Measurements from ENCODE around the gene SEC23A. TPM values are rescaled to one million over a fixed set of nuclear protein-coding genes. Genes with fewer than 3 reads are reported as not detected.
A peak's percentile ranks its signal among the peaks of the same experiment; 100 is the strongest.
"Not testable (repeated sequence)": the region's sequence is repeated elsewhere in the genome, so short reads cannot be mapped to it uniquely, and the experiment has no call there.

SEC23A gene
- total RNA-seq, 1 donor from 2014 or later = 311 TPM

GRCh38 chr14:39094515-39094914 is 8.5 kb downstream of the SEC23A start:
- DNase-seq (ENCODE audit: low read depth, low spot score) = no peak

DNA sequence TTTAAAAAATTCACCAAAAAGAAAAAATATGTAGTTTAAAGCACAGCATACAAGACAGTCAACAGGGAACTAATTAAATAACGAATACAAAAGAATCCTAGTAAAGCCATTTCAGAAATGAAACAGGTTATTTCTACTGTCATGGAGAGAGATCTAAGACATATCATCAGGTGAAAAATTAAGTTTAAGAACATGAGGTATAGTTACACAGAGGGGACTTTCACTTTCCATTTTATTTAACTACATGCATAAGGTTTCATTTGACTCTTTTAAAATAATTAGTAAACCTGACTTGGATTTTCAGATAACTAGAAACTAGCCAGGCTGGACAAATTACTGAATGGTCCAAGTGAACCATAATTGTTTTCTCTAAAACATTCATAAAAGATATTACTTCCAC is 11.3 kb downstream of the SEC23A start:
- no peak for DNase-seq (ENCODE audit: low read depth, low spot score)

DNA sequence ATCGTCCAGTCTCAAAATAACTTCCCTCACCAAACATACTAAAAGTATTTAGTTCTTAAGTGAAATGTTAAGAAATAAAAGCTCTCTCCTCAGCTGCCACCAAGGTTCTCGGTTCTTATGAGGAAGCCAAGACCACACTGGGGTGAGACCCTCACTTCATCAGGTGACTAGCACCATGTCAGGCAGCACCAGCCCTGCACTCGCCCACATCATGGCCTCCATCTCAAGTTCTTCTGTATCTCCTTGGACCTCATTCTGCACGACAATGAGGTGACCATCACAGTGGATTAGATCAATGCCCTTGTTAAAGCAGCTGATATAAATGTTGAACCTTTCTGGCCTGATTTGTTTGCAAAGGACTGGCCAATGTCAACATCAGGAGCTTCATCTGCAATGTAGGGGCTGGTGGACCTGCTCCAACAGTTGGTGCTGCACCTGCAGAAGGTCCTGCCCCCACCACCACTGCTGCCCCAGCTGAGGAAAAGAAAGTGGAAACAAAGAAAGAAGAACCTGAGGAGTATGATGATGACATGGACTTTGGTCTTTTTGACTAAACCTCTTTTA is 12.4 kb downstream of the SEC23A start:
- DNase-seq (ENCODE audit: low read depth, low spot score) = no peak

- no peak for DNase-seq (ENCODE audit: low read depth, low spot score)
Measured at GRCh38 chr14:39087493-39087892, 15.5 kb downstream of the SEC23A start.

DNA sequence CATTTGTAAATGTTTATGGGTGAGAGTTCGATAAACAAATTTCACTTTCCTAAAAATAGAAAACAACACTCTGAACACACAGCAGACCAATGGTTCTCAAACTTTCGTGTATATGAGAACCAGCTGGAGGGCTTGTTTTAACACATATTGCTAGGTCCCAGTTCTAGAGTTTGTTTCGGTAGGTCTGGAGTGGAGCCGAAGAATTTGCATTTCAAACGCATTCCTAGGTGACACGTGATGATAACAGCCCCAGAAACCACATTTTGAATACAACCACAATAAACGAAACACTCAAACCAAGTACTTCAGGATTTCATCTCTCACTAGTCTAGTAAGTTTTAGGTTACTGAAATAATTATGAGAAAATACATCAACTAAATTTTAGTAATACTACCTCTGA is 17.1 kb downstream of the SEC23A start:
- DNase-seq (ENCODE audit: low read depth, low spot score) = no peak

- DNase-seq (ENCODE audit: low read depth, low spot score) = no peak
Measured at GRCh38 chr14:39083127-39083526, 19.9 kb downstream of the SEC23A start.

GRCh38 chr14:39080886-39081285 is 22.1 kb downstream of the SEC23A start:
- DNase-seq (ENCODE audit: low read depth, low spot score) = no peak

DNA sequence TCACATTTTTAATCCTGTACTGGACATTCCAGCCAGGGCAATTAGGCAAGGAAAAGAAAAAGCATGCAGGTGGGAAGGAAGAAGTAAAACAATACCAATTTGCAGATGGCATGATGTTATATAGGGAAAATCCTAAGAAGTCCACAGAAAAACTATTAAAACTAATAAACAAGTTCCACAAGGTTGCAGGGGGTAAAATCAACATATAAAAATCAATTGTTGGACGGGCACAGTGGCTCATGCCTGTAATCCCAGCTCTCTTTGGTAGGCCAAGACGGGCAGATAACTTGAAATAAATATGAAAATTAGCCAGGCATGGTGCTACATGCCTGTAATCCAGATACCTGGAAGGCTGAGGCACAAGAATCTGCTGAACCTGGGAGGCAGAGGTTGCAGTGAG is 31.9 kb downstream of the SEC23A start:
- no peak for DNase-seq (ENCODE audit: low read depth, low spot score)

- no peak for DNase-seq (ENCODE audit: low read depth, low spot score)
Measured at GRCh38 chr14:39069923-39070322, 33.1 kb downstream of the SEC23A start.

DNA sequence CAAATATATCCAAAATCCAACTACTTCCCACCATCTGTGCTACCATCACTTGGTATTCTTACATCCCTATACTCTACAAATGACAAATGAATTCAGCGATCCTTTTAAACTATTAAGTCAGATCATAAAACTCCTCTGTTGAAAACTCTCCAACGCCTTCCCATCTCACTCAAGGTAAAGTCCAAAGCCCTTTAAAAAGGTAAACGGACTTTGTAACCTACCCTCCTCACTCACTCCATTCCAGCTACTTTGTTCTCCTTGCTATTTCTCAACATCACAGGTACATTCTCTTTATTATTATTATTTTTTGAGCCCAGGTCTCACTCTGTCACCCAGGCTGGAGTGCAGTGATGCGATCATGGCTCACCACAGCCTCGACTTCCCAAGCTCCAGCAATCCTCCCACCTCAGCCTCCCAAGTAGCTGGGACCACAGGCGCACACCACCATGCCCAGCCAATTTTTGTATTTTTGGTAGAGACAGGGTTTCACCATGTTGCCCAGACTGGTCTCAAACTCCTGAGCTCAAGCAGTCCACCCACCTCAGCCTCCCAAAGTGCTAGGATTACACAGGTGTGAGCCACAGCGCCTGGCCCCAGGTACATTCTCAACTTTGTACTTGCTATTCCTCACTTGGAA is 33.7 kb downstream of the SEC23A start:
- not testable (repeated sequence) for DNase-seq (ENCODE audit: low read depth, low spot score)

DNA sequence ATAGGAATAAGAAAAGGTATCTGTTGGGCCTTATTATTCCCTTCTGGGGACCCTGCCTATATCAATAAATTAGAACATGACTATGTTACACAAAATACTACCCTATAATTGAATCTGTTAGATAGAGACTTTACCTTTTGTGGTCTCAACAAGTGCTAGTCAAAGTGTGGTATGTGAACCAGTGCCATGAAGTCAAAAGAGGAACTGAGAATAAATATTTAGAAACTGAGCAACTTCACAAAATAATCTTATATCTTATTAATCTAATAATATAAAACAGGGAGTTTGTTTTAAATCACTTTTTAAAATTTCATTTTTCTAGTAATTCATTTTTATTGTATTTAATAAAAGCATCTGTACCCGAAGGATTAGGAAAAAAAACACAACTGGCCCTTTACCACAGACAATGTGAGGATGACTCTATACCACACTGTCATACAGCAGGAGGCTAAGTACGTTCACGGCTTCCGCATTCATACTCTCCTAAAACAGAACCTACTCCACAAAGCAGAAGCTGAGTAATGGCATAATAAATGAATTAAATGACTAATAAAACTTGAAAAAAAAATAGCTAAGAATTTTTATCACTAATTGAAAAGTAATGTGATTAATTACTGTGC is 42.1 kb downstream of the SEC23A start:
- DNase-seq (ENCODE audit: low read depth, low spot score) = no peak

DNA sequence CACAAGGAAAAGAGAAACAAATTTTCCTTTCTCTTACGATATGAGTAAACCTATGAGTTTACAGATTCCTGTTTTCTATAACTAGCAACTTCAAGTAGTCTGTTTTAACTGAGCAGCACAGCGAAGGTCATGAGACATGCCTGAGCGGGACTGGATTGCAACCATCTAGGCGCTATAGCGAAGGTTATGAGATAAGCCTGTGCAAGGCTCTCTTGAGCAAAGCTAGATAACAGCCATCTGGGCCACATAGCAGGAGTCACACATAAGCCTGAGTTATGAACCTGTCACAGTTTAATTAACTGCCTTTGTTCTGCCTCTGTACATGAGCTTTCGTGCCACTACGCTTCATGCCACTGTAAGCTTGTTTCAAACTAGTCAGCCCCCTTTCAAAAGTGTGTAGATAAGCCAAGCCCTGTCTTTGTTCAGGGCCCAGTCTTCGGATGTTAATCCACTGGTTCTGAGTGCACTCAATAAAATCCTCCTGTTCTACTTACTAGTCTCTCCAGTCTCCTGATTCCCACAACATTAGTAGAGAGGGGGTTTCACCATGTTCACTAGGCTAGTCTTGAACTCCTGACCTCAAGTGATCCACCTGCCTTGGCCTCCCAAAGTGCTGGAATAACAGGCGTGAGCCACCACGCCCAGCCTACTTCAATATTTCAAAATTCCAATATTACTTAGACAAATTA is 47.1 kb downstream of the SEC23A start:
- DNase-seq (ENCODE audit: low read depth, low spot score) = no peak

- not testable (repeated sequence) for DNase-seq (ENCODE audit: low read depth, low spot score)
Measured at GRCh38 chr14:39052869-39053454, 50.1 kb downstream of the SEC23A start.

DNA sequence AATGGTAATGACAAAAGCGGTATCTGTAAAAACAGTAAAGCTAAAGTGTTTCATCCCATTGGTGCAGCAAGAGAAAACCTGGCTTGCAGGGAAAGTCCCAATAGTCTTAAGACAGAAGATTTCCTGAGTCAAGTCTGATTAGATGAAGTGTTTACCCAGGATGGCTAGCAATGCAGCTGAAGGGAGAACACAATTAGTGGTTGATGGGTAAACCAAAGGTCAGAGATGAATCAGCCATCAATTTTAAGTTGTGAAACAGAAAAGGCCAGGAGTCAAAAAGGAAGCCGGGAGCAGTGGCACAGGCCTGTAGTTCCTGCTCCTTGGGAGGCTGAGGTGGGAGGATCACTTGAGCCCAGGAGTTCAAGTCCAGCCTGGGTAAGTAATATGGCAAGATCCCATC is 52.6 kb downstream of the SEC23A start:
- peak; percentile 13 for DNase-seq (ENCODE audit: low read depth, low spot score)

GRCh38 chr14:39045889-39046288 is 57.1 kb downstream of the SEC23A start:
- not testable (repeated sequence) for DNase-seq (ENCODE audit: low read depth, low spot score)

DNA sequence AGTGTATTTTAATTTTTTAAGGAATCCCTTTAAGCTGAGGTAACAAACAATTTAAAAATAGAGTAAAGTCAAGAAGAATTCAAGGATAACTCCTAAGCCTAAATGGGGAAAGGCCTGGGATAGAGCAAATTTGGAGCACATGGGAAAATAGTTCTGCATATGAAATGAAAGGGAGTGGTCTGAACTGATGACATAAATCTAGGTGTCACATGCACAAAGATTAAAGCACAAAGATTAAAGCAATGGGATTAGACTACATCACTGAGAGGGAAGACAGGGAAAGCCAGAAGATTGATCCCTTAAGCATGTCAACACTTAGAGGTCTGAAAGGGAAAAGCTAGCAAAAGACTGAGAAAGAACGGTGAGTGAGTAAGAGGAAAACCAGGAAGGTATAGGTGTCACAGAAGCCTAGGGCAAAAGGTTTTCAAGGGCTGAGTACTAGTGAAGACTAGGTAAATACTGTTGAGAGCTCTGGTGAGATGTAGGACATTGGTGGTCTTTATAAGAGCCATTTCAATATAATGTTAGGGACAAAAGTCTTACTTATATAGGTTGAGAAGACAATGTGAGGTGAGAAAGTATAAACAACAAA is 59.6 kb downstream of the SEC23A start:
- no peak for DNase-seq (ENCODE audit: low read depth, low spot score)

DNA sequence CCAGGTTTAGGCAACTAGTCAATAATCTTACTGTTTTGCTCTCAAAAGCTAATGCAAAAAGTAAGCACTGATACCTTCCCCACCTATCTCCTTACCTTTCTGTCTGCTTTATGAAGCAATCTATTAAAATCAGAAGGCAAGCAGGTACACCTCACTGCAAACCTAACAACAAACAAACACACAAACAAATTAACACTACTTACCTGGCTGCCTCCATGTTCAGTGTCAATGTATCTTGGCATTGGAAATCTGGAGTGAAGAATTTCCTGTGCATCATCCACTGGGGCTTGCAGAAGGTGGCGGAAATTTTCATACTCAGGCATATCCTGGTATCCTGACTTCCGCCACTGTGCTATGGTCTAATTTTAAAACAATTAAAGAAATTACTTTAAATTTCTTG is 62.5 kb downstream of the SEC23A start:
- no peak for DNase-seq (ENCODE audit: low read depth, low spot score)

DNA sequence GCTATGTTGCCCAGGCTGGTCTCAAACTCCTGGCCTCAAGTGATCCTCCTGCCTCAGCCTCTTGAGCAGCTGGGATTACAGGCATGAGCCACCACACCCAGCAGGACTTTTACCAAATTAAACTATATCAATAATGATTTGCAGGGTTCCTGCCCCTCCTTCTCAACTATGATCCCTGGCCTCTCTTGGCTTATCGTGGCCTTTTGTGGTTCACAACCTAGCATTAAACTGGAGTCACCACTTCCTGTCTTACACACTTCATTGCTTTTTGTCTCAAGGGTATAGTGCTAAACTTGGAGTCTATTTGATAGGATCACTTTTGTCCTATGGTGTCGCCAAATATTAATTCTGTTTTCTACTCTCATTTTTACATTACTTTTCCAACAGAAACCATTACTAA is 64.5 kb downstream of the SEC23A start:
- no peak for DNase-seq (ENCODE audit: low read depth, low spot score)

DNA sequence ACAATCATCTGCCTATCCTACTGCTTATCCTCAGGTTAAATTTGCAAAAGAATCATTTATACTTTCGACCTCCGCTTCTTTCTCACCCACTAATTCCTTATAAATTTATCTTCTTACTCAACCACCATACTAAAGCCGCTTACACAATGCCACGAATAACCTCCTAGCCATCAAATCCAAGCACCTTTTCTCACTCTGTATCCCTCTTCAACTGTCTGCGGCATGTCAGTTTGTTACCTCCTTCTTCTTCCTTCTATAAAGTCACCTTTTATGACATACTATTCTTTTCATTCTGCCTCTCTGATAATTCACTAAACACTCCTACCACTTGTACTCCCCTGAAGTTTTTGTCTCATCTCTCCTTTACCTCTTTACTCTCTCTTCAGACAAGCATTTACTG is 66.3 kb downstream of the SEC23A start:
- DNase-seq (ENCODE audit: low read depth, low spot score) = no peak

DNA sequence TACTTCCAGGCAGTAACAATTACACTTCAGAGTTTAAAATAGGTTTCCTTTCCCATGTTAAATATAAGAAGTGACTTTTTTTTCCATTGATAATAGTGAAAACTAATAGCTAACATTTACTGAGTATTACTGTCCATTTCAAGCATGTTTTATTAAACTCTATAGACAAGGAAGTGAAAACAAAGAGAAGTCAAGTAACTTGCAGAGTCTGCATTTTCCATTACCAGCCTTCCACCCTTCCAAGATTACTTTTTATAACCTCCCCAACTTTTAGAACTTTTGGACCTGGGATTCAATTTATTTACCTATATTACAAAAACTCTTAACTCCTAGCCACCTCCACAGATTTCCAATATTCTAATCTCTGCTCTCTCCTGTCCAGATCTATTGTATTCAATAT is 67.7 kb downstream of the SEC23A start:
- no peak for DNase-seq (ENCODE audit: low read depth, low spot score)

DNA sequence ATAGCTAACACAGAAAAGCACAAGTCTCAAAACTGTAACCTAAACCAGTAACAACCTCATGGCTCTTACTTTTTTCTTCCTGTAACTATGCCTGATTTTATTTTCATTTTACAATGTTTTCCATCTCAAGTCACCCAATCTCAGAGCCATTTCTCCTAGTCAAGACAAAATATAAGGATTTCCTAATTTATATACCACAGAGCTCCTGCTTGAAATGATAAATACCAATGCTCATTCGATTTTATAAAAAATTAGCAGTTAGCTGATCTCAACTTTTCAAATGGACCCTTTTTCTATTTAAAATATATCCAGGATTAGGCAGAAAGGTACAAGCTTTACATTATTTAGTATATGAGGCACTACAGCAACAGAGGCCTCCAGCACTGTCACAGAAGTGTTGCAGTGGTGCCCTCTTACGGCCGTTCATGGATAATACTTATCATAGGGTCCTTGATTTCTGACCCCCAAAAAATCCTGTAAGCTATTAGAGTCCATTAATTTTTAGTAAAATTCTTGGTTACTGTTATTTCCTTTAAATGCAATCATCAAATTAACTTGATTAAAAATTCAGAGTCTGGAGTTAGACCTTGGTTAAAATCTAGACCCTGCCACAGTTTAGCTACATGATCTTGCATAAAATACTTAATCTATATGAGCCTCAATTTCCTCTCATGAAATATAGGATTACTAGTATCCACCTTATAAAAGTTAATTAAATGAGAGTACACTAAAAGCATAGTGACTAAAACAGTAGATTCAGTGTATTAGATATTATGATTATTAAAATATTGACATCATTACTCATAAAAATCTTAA is 68.3 kb downstream of the SEC23A start:
- no peak for DNase-seq (ENCODE audit: low read depth, low spot score)

Data from pulmonary artery endothelial cell (primary cell).